NCI-H1417 treated with DMSO at 0.1 percent for 48 hours (cell line): ENCODE data around the gene PDIA5.
"Not testable (repeated sequence)": the region's sequence is repeated elsewhere in the genome, so short reads cannot be mapped to it uniquely, and the experiment has no call there.

ENCODE experiments used
- DNase-seq: peaks from one replicate; lab custom pipeline; 2025; lab: John Stamatoyannopoulos, UW

The PDIA5 gene

DNA sequence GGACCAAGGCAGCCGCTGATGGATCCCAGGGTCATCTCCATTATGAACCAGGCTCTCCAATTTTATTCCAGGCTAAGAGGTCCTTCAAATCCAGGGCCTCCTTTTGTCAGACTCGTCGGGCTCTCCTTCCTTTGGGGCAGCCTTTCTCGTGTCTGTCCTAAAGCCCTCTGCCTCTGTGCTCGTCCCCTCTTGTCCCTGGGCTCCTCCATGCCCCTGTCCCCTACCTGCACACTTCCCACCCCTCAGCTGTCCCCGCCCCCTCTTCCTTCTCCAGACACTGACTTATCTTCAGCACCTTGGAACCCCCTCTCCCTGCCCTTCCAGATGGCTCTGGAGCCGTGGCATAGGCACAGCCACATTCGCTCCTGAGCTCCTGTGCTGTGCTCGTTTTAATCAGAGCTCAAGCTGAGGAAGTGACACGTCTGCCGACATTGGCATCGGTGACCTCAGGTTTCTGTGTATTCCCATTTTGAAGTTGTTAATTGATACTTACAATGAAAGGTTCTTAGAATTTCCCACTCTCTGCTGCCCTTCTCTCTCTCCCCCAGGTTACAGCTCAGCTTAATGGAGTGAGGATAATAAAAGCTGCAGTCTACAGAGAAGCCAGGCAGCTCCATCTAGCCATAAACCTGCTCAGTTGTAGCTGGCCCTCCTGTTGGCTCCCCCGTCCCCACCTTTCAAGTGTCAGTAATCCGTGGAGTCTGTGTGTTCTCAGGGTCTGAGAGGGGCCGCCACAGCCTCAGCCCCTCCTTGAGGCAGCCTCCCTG is 83.8 kb downstream of the PDIA5 start:
- DNase-seq: no peak

DNA sequence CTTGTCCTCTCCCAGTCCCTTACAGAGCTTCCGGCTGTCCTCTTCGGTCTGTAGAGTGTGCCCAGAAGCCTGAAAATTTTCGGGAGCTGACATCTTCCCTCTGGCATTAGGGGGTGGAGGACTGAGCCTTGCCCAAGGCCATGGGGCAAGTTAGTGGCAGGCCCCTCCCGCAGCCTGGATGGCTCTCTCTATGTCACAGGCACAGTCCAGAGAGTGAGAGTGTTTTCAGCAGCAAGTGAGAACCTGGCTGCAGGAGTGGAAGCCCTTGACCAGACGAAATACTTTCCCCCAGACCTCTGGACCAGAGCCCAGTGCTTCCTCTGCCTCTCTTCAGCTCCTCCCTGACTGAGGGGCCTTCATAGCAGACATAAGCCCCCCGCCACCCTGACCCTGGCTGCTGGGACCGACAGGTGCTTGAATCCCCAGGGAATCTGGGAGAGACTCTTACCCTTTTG is 84.5 kb downstream of the PDIA5 start:
- DNase-seq: no peak

DNA sequence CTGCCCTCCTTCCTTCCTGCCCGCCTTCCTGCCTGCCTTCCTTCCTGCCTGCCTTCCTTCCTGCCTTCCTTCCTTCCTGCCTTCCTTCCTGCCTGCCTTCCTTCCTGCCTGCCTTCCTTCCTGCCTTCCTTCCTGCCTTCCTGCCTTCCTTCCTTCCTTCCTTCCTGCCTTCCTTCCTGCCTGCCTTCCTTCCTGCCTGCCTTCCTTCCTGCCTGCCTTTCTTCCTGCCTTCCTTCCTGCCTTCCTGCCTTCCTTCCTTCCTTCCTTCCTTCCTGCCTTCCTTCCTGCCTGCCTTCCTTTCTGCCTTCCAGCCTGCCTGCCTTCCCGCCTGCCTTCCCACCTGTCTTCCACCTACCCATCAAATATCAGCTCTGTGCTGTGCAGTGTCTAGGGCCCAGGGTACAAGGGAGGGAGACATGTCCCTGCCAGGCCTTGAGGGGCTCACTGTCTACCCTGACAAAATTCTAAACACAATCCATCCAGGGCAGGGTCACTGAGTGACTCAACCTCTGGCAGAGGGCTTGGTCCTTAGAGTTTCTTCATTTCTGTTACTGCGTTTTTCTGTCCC is 85.1 kb downstream of the PDIA5 start:
- DNase-seq: not testable (repeated sequence)

DNA sequence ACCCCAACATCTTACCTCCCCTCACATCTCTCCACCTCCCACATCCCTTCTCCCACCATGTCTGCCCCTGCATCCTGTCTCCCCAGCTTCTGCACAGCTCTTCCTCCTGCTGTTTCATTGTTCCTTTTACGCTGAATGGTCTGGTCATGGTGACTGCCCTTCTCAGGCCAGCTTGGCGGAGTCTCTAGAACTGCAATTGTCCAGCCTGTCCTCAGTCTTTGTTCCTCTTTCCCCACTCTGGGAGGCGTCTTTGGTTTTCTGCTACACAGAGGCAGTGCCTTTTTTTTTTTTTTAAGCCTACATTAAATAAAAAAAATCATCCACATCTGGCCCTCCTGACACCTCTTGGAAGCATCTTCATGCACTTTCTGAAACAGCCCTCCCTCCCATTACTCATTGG is 85.9 kb downstream of the PDIA5 start:
- no peak for DNase-seq

DNA sequence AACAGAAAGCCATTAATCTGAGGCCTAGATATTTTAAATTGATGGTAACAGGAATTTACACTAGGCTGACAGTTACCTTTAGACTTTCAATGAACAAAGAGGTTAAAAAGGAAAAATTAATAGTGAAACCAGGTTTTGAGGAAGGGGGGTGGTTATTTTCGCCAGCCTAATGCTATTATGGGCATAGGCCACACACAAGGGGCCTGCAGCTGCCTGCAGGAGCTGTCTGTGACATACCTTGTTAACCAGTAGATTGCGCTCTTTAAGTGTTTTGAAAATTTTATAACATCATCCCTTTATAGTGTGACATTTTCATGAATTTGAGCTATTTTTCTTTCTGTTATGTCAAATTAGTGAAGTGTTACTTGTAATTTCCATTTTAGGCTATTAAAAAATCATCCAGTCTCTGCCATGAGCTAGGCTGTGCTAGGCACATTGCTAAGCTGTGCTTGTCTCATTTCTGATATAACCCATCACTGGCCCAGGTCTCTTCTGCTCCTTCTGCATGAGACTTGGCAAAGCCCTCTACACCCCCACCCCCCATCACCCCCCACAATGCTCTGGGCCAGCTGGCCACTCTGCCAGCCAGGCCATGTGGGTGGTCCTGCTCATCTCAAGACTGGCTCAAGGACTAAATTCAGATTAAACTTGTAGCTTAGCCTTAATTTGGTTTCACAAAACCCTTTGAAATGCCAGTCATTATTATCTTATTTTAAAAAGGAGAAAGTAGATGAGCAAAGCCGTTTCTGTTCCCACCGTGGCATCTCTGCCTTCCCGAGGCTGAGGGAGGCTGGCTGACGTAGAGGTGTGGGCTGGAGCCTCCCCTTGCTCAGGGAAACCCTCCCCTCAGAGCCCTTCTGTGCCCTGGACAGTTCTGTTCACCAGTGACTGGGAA is 86.5 kb downstream of the PDIA5 start:
- no peak for DNase-seq

DNA sequence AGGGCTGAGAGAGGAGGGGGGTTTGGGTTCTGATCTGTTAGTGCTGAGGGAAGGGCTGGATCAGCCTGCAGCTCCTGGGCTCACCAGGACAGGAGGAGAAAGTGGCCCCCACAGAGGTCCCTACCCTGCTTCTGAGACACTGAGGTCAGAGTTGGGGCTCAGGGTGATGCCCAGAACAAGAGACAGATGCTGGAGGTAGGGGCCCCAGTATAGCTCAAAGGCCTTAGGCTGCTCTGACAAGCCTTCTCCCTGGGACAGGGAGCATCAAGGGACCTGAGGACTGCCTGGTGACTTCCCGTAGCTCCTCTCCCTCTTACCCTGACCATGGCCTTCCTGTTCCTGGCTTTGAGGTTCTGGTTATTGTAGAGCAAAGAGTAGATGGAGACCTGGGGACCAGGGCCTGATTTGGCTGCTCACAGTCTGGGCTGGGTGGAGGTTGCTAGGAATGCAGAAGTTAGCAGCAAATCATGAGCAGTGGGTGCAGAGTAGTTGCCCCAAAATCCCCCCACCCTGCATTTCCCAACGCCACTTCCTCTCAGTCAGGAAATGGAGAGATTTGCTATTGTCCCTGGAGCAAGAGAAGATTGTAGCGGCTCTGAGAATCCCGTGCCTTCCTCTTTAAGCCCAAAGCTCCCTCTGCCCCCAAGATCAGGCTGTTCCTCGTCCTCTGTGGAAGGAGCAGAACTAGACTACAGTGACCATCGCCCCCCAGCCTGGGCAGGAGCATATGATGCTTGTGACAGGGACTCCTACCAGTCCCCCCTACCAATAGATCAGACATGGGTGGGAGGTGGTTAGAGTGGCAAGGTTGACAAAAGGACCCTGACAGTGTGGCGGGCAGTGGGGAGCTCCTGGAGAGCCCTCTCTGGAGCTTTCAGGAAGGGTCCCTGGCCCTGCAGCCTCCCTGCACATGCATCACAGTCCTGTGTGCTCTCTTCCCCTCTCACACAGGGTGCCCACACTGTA is 87.5 kb downstream of the PDIA5 start:
- no peak for DNase-seq

DNA sequence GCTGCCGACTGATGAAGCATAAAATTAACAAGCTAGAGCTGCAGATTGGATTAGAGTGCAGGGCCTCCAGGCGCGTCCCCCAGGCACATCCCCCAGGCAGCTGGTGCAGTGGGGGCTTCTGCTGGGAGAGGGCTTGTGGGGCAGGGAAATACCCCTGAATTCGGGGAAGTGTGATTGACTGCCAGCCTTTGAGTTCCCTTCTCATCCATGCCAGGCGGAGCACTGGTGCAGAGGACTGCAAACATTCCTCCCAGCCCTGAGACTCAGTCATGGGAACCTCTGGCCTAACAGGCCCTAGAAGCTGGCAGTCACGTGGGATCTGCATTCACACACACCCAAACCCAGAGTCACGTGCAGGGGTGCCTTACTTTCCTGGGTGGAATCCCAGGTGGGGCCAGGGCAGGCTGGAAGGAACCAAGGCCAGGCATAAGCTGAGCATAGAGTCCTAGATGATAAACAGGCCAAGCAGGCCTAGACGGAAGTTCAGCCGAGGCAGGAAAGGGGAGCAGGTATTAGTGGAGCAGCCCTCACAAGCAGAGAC is 88.7 kb downstream of the PDIA5 start:
- no peak for DNase-seq

DNA sequence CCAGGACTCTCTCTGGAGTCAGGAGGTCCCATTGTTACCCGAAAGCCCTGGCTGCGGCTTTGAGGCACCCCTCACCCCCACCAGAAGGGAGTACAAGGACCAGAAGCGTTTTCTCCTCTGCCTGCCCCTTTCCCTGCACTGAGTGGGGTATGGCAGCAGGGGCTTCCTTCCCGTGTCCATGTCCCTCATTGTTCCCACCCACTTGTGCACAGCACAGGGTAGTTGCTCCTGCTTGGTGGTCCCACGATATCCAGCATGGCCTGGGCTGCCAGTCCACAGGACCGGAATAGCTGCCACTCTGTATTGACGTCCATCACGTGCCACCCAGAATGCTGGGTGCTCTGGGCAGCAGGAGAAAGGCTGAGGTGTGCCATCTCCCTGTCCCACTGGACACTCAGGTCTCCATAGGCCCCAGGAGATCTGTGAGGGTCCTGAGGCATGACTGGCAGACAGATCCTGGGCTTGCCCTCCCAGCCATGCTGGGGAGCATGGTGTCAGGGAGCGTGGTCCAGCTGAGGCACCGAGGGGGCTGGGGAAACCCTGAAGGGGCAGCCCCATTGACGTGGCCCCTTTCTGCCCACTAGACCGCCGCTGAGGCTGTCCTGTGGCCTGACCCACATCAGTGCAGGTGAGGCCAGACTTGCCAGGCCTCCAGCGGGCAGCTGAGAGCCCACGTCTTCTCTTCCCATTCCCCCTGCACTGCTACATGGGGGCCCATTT is 89.6 kb downstream of the PDIA5 start:
- no peak for DNase-seq

DNA sequence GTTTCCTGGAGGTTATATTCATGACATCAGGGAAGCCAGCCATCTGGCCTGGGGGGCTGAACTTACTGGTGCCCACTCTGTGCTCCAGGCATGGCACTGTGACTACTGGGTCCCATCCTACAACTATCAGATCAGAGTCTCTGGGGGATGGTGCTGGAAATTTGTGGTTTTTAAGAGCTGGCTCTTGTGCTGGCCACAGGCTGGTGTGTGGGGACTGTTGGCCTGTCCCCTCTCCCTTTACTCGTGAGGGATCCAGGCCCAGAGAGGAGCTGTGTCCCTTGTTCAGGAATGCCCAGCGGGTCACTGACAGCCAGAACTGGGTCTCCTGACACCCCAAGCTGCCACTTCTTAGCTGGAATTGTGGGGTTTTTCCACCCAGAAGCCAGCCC is 90.4 kb downstream of the PDIA5 start:
- no peak for DNase-seq

DNA sequence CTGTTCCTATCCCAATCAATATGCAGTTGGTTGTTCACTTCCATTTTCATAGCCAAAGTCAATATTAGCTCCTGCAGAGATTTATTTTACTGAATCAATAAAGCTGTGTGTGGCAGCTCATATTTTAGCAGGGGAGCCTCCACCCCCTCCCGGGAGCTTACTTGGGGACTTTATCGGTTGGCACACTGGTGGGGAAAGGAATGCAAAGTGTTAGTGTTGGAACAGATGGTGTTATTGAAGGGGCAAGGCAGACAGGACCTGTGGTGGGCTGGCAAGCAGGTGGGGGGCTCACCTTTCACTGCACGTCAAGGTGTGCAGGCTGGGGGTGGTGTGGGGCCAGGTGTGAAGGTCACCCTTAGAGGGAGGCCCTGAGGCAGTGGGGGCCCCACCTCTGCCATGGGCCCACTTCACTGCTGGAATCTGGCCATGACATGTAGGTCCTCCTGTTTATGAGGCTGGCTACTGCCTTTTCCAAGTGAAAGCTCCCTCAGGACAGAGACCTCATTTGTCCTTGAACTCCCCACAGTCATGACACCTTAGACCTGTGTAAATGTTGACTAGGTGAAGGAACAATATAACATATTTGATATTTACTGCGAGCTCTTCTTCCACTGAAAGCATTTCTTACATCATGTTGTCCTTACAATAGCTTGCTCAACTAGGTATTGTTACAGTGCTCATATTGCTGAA is 90.9 kb downstream of the PDIA5 start:
- no peak for DNase-seq

DNA sequence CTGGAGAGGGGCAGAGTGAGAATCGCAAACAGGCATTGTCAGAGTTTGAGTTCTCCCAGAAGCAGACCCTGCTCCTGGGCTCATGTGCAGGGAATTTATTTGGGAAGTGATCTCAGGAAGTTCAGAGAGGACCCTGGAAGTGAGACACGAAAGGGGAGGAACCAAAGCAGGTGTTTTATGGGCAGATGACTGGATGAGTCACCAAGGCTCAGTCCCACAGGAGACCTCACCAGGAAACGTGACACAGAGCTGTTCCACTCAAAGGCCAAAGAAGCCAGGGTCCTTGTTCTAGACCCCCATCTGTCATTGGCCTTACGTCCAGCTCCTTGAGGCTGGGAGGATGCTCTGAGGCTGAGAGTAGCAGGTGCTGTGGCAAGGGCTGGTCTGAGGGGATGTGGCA is 91.5 kb downstream of the PDIA5 start:
- DNase-seq: no peak

DNA sequence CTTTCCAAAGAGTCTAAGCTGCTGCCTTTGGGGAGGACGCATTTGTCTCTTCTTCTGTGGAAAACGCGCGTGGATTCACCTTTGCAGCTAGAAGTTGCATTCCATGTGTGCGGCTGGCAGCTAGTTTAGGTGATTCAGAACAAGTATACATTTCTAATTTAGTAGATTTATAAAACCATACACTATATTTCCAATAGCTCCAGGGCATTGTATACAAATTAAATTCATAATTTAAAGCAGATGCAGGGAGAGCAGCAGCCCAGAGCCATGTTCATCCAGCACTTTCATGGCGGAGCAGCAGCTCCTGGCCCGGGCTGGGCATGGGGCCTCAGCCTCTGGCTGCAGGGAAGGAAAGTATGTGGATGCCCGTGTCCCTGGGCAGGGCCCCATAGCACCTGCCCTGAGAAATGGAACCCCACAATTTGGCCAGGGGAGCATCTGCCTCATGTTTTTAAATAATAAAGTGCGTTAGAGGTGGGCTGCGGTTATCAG is 92.1 kb downstream of the PDIA5 start:
- no peak for DNase-seq

DNA sequence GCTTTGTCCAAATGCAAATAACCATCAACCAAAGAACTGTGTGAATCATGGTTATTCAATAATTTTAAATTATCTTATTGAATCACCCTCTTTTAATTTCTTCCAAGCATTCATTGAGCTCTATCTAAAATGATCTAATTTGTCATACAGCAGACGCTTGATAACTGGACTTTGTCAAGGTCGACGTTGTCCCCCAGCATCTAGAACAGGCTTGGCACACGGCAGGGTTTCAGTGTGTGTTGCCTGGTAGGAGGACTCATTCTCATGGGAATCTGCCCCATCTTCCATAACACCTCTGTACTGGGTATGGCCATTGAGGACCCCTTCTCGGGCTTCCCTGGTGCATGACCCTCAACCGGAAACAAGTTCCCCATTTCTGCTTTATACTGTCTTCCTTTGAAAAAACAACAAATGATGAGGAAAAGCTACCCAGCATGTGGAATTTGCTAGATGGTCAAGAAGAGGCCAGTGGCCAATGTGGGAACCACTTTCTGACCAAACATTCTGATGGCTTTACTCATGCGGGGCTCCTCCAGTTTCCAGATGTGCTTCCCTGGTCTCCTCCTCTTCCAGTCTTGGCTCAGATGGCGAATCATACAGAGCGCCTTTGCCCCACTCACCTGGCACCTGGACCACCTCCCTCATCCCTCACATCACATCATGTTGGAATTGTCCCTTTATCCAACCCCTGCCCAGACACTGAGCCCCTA is 93.3 kb downstream of the PDIA5 start:
- no peak for DNase-seq

DNA sequence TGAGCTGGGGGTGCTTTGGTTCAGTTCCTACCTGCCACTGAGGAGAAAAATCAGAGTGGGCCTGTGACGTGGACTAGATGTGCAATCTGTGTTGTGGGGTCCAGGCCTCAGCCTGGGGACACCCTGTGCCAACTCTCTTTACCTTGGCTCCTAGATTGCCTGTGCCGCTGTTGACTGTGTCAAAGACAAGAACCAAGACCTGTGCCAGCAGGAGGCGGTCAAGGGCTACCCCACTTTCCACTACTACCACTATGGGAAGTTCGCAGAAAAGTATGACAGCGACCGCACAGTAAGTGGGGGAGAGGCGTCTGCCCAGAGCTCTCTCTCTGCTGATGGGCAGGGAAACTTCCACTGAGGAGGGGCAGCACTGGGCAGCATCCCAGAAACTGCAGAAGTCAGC is 94.3 kb downstream of the PDIA5 start:
- no peak for DNase-seq

DNA sequence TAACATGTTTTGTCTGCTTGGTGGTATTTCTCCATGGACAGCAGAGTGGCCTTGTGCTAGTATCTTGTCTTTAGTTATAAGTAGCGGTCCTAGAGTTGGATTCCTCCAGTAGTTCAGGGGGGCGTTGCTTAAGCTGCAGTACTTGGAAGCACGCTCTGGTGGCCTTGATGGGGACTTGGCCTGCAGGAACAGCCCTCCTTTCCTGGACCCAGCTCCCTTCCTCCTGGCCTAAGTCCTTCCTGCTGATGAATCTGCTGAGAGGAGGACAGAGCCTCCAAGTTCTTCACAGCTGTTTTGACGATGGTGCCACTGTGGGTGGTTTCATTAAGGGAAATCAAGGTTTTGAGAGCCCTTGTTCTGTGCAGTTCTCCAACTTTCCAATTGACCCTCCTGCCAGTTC is 96.3 kb downstream of the PDIA5 start:
- no peak for DNase-seq

DNA sequence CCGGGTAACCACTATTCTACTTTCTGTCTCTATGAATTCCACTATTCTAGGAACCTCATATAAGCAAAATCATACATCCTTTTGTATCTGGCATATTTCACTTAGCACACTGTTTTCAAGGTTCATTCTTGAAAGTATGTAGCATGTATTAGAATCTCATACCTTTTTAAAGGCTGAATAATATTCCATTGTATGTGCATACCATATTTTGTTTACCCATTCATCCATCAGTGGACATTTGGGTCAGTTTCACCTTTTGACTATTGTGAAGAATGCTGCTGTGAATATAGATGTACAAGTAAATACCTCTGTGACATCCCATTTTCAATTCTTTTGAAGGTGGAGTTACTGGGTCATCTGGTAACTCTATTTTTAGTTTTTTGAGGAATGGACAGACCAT is 98.3 kb downstream of the PDIA5 start:
- no peak for DNase-seq

DNA sequence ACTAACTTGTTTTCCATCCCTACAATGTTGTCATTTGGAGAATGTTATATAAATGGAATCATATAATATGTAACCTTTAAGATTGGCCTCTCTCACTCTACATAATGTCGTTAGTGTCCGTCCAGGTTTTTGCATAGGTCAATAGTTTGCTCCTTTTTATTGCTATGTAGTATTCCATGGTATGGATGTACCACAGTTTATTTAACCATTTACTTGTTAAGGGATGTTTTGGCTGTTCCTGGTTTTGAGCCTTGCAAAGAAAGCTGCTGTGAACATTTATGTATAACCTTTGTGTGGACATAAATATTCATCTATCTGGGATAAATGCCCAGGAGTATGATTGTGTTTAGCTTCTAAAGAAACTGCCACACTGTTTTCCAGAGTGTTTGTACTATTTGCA is 100.9 kb downstream of the PDIA5 start:
- no peak for DNase-seq

DNA sequence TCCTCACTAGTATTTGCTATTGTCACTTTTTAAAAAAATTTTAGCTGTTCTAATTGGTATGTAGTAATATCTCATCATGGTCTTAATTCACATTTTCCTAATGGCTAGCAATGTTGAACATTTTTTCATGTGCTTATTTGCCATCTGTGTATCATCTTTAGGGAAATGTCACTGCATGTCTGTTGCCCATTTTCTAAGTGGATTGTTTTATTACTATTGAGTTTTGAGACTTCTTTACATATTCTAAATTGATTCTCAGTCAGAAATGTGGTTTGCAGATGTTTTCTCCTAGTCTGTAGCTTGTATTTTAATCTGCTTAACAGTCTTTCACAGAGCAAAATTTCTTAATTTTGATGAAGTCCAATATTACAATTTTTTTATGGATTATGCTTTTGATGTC is 101.3 kb downstream of the PDIA5 start:
- no peak for DNase-seq

DNA sequence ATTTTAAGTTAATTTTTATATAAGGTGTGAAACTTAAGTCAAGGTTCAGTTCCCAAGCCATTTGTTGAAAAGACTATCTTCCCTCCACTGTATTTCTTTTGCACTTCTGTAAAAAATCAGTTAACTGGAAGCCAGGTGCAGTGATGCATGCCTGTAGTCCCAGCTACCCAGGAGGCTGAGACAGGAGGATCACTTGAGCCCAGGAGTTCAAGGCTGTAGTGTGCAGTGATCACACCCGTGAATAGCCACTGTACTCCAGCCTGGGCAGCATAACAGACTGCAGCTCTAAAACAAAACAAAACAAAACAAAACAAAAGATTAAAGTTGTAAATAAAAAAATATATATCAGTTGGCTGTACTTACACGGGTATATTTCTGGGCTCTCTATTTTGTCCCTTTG is 101.8 kb downstream of the PDIA5 start:
- DNase-seq: no peak
